PFSK-1 (cell line): ENCODE data around the gene CORO2B.

Source experiments
- FOXP2 ChIP-seq: optimal IDR thresholded peaks from 2 replicates; pipeline ENCODE3; 2011; ENCODE audit warnings: borderline replicate concordance, control low read depth, inconsistent platforms; ENCODE audit not compliant: insufficient read depth; ENCODE audit errors: extremely low read length, extremely low read depth
- POLR2AphosphoS5 ChIP-seq: IDR thresholded peaks from 2 replicates; pipeline ENCODE4 v1.6.1; 2012; ENCODE audit warnings: low read depth, mild to moderate bottlenecking, control low read depth, low read length, moderate library complexity
- SIN3A ChIP-seq: IDR thresholded peaks from 2 replicates; pipeline ENCODE4 v1.6.1; 2012; ENCODE audit warnings: mild to moderate bottlenecking, low read length, moderate library complexity, borderline replicate concordance; ENCODE audit not compliant: insufficient read depth
- TAF1 ChIP-seq: IDR thresholded peaks from 2 replicates; pipeline ENCODE4 v1.6.1; 2012; ENCODE audit warnings: low read length, control low read depth, borderline replicate concordance; ENCODE audit not compliant: insufficient read depth
- TF ChIP-seq, protein P1 (sequence below), 2 experiments: IDR thresholded peaks; 2 replicates each; pipeline versions ENCODE4 v1.6.1 to v1.8.0; 2011 to 2012; ENCODE audit warnings: low read depth in 2 of 2, low read length in 2 of 2, control low read depth in 1 of 2, inconsistent platforms in 1 of 2, mild to moderate bottlenecking in 1 of 2, moderate library complexity in 1 of 2; ENCODE audit not compliant: insufficient read depth in 1 of 2

The CORO2B gene

DNA sequence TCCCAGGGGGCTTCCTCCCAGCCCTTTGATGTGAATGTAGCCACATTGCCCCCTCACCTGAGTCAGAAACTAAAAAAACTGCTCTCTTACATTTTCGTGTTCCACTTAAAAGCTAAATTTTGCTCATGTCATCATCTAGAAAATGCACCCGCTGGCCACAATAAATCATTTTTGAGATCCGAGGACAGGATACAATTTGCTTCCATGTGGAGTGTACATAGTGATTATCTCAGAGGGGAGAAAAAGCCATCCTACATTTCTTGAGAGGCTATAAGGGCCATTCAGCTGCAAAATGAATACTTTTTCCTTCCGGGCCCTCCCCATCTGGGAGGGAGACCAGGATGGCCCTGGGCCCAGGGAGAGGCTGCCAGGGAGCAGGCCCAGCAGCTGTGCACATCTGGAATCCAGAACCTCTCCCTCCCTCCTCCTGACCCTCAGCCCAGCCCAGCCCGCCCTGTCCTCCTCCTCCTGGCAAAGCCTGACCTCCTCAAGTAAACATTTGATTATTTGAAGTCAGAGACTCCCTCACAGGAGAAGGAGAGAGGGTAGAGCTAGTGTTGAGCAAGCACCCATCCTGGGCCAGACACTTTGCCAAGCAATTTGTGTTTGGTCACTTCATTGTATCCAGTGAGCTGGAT, 59.1 kb downstream of the CORO2B start:
- no peak for TF ChIP-seq POLR2AphosphoS5
- TF ChIP-seq, protein P1, sequence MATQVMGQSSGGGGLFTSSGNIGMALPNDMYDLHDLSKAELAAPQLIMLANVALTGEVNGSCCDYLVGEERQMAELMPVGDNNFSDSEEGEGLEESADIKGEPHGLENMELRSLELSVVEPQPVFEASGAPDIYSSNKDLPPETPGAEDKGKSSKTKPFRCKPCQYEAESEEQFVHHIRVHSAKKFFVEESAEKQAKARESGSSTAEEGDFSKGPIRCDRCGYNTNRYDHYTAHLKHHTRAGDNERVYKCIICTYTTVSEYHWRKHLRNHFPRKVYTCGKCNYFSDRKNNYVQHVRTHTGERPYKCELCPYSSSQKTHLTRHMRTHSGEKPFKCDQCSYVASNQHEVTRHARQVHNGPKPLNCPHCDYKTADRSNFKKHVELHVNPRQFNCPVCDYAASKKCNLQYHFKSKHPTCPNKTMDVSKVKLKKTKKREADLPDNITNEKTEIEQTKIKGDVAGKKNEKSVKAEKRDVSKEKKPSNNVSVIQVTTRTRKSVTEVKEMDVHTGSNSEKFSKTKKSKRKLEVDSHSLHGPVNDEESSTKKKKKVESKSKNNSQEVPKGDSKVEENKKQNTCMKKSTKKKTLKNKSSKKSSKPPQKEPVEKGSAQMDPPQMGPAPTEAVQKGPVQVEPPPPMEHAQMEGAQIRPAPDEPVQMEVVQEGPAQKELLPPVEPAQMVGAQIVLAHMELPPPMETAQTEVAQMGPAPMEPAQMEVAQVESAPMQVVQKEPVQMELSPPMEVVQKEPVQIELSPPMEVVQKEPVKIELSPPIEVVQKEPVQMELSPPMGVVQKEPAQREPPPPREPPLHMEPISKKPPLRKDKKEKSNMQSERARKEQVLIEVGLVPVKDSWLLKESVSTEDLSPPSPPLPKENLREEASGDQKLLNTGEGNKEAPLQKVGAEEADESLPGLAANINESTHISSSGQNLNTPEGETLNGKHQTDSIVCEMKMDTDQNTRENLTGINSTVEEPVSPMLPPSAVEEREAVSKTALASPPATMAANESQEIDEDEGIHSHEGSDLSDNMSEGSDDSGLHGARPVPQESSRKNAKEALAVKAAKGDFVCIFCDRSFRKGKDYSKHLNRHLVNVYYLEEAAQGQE (IDR thresholded peaks at IDR 0.05; ENCODE audit: insufficient read depth in 1 of 2, low read depth in 2 of 2, low read length in 2 of 2) = no peak
- no peak for TF ChIP-seq SIN3A
- TF ChIP-seq TAF1 = no peak
- TF ChIP-seq FOXP2 = no peak

DNA sequence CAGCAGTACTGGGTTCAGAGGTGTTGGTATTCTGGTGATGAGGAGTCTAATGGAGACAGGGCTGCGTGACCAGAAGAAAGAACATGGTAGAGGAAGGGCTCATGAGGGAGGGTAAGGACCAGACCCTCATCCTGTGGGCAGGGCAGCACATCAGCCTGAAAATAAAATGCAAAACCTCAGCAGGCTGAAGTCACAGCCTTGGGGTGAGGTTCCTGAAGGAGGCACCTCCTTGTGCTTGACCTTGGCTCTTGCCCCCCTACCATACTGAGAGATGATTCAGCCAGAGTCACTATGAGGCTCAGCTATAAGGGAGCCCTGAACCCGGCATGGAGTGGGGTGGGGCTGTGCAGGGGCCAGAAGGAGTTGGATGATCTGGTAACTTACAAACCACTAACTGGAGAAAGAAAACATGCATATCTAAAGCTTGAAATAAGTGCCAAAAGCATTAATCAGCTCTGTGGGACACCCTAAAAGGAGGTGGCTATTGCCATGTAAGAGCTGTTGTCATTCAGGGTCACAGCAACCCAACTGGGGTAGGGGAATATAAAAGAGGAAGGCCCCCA, 60.2 kb downstream of the CORO2B start:
- TF ChIP-seq POLR2AphosphoS5 (no peak), FOXP2 (no peak), TAF1 (no peak), SIN3A (no peak)
- TF ChIP-seq, protein P1 (IDR thresholded peaks at IDR 0.05; ENCODE audit: insufficient read depth in 1 of 2, low read depth in 2 of 2, low read length in 2 of 2) = no peak

GRCh38 chr15:68639926-68640600, 61.3 kb downstream of the CORO2B start:
- TF ChIP-seq POLR2AphosphoS5 (no peak), TAF1 (no peak), SIN3A (no peak), FOXP2 (no peak)
- TF ChIP-seq, protein P1 (IDR thresholded peaks at IDR 0.05; ENCODE audit: insufficient read depth in 1 of 2, low read depth in 2 of 2, low read length in 2 of 2) = no peak

DNA sequence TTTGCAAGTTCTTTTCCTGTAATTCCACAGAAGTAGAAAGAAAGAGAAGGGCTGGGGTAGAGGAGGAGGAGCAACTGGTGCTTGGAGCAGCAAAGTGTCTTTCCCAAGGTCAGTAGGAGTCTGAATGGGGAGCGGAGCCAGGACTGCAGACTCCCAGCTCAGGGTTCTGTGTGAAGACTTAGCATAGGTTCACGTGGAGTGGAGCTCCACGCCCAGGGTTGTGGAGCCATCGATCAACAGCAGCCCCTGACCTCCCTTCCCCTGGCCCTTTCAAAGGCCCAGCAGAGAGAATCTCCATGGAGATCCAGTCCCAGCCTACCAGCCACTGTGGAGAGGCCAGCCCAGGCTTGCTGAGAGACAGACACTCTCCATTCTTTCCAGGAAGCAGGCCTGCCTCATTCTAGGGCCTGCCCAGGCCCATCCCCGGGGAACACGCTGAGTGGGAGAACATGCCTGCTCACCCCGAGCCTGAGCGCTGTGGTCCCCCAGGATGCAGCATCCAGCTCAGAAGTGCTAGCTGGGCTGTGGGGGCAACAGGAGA, 62.1 kb downstream of the CORO2B start:
- TF ChIP-seq FOXP2 = no peak
- no peak for TF ChIP-seq SIN3A
- TF ChIP-seq, protein P1 (IDR thresholded peaks at IDR 0.05; ENCODE audit: insufficient read depth in 1 of 2, low read depth in 2 of 2, low read length in 2 of 2) = no peak
- no peak for TF ChIP-seq TAF1
